Hematopoietic multipotent progenitor cell treated with erythropoietin and hydrocortisone succinate and interleukin-3 and kit ligand, for 17 days (in vitro differentiated cells): ENCODE data around the gene CEP131.

Experiments used
- DNase-seq: peaks from one replicate; pipeline ENCODE4 v3.0.0-alpha.2; 2015; ENCODE audit warnings: low spot score

The CEP131 gene

GRCh38 chr17:81187120-81187519, 35.6 kb downstream of the CEP131 start:
- no peak for DNase-seq

- no peak for DNase-seq
These were observed 36.6 kb downstream of the CEP131 start for GRCh38 chr17:81186203-81186602.

- no peak for DNase-seq
These were observed 38.2 kb downstream of the CEP131 start for GRCh38 chr17:81184555-81184954.

- no peak for DNase-seq
These were observed 39.0 kb downstream of the CEP131 start for GRCh38 chr17:81183807-81184206.

- DNase-seq = no peak
These were observed 39.4 kb downstream of the CEP131 start for GRCh38 chr17:81183316-81183715.

- no peak for DNase-seq
These were observed 40.2 kb downstream of the CEP131 start for GRCh38 chr17:81182596-81182995.

- DNase-seq = no peak
These were observed 41.0 kb downstream of the CEP131 start for GRCh38 chr17:81181811-81182185.

- no peak for DNase-seq
These were observed 41.6 kb downstream of the CEP131 start for GRCh38 chr17:81180836-81181810.

- no peak for DNase-seq
These were observed 42.9 kb downstream of the CEP131 start for GRCh38 chr17:81179861-81180260.

- DNase-seq = no peak
These were observed 43.5 kb downstream of the CEP131 start for GRCh38 chr17:81179220-81179619.

GRCh38 chr17:81178136-81179091, 44.4 kb downstream of the CEP131 start:
- no peak for DNase-seq

GRCh38 chr17:81176666-81177065, 46.1 kb downstream of the CEP131 start:
- DNase-seq = no peak

GRCh38 chr17:81173762-81174155, 49.0 kb downstream of the CEP131 start:
- DNase-seq = no peak

- DNase-seq = no peak
These were observed 49.6 kb downstream of the CEP131 start for GRCh38 chr17:81173052-81173761.

GRCh38 chr17:81171941-81172340, 50.8 kb downstream of the CEP131 start:
- no peak for DNase-seq

GRCh38 chr17:81170727-81171494, 51.9 kb downstream of the CEP131 start:
- DNase-seq = no peak

- no peak for DNase-seq
These were observed 52.9 kb downstream of the CEP131 start for GRCh38 chr17:81169870-81170309.

GRCh38 chr17:81167638-81168037, 55.1 kb downstream of the CEP131 start:
- no peak for DNase-seq

GRCh38 chr17:81167194-81167524, 55.6 kb downstream of the CEP131 start:
- no peak for DNase-seq

GRCh38 chr17:81166033-81166492, 56.7 kb downstream of the CEP131 start, which contains the start of gene AATK:
AATK (minus strand) TSS chr17:81166221; CDS start chr17:81165992, 229 bp downstream.
- no peak for DNase-seq
